EH (cell line): ENCODE results near the gene HTR3B.

Experiments used
- DNase-seq: peaks from one replicate; pipeline ENCODE4 v3.0.0-alpha.2; 2015; ENCODE audit warnings: low read depth

Gene HTR3B

DNA sequence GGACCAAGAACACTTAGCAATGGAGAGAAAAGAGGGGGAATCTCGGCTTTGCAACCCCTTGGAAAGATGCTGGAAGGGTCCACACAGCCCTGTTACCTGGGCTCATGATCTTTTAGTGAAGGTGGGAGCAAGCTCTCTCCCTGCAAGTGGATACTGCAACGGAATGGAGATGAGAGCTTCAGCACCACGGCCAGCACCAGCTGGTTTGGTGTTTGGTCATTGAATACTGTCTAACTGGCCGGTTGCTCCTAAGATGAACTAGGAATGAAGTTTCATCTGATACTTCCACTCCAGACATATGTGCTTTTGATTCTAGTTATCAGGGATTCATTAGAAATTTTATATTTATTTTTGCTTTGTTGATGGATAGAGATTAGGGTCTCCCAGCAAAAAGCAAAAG, 86.6 kb downstream of the HTR3B start:
- peak; percentile 43 for DNase-seq

DNA sequence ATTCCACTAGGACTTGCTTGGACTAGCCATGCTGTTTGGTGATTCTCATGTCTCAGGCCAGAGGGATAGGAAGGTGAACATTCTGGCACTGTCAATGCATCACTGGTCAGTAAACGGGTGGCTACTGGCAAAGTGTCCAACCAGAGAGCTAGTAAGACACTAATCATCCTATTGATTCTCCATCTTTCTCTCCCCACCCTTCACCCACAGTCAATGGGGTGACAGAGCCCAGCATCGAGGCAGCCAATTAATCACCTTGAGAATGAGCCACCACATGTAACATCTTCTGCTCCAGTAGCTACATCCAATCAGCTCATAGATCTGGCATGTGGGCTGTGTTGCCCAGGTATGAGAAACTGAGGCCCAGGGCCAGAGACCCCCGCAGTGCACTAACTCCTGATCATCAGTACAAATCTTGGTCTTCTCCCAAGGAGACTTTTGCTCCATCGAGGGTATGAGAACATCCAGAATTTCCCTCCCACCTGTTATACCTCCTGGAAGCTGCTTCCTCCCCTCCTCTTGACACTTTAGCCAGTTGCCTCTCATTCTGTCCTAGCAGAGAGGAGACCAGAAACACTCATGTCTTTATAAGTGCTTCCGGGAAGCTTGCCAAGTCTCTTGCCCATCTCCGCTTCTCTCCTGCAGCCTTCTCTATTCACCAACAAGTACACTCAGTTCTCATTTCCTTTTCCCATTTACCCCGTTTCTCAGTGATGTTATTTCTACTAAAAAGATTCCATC, 87.3 kb downstream of the HTR3B start:
- peak; percentile 31 for DNase-seq

DNA sequence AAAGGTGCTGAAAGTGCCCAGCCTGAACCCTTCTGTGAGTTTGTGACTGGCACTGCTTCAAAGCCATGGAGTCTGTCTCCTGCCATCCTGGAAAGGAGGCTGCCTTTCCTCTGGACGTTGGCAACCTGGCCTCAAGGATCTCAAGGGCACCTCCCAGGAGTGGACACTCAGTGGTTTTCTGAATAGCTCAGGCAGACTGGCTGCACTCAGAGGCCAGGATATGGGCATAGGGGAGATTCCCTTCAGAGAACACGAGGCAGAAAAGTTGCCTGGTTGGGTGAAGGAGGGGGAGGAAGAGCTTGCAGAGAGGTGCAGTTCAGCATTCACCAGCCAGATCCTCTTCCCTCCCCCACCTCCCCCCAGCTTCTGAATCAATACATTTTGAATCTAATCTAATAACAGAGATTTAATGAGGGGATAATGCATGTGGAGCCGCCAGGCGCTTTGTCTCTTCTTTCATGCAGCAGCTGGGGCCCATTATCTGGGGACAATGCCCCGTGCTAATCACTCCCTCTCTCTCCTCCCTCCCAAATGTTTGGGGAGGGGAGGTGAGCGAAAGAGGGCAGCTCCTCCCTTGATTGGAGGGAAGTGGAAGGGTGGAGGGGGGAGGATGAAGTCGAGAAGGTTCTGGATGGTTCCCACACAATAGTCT, 88.0 kb downstream of the HTR3B start:
- DNase-seq: no peak

DNA sequence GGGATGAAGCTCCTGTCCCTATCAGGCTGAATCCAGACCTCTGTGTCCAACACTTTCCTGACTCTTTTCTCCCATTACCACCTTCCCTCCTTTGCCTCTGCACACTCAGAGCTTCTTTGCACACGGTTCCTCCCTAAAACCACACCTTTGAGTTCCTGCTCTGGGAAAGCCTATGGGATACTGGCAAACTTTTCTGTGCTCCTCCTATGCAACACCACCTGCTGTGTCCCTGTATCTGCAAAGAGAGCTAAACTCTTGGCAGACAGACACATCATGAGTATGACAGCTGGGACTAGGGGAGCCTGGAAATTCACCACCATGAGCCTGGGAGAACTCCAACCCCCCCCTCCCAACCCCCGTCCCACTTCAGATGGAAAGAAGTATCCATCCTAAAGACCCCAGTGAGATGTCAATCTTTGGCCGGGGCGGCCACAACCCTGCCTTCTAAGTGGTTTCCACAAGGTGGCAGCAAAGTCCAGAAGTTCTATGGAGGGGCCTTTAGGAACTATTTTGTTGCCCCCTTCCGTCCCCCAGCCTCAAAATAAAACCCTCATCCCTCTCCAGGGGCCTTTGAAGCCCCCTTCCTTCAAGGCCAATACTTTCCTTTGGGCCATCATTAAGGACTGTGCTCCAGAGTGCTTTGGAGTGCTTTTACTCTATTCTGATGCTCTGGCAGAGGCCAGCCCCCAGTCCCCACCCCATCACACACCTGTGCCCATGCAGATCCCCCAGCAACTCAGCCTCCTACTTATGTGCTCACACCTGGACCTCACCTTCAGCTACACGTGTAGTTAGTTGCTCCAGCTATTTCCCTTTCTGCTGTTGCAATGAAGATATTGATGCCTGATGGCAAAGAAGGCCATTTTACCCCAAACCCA, 89.7 kb downstream of the HTR3B start:
- peak; percentile 4 for DNase-seq
